ENCODE data around the gene SNCAIP.

SNCAIP gene

DNA sequence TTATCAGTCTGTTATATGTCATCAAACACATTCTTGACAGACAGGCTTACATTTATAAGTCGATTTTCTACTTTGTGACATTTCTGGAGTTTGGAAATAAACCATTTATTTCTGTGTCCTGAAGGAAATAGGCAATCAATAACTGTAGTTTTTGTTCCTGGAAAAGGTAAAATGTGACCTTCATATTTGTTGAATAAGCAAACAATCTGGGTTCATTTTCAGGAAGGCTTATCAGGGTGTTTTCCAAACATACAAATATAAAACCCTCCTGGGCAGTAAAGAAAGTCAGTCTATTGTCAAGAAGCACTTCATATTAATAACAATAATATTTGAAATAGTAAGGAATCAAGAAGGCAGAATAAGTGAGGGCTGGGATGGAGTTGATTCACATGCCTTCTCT is 195.0 kb downstream of the SNCAIP start:
- DNase-seq (ENCODE audit: low read depth) = no peak

GRCh38 chr5:122507581-122507980 is 195.5 kb downstream of the SNCAIP start:
- no peak for DNase-seq (ENCODE audit: low read depth)

DNA sequence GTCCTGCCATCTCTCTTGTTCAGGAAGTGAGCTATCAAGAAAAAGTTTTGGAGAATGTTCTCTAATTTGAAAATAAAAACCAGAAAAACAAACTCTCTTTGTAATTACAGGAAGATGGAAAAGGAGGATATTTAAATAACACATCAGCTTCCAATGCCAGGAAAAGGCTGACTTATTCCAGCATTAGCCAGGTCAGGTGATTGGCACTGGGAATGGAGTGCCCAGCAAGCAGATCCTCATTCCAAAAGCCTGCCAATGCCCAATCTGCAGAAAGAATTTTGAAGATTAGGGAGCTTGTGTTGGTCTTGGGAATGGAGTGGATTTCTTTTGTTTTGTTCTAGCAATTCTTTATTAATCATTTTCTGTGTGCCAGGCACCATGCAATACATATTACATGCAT is 196.6 kb downstream of the SNCAIP start:
- no peak for DNase-seq (ENCODE audit: low read depth)

All from amniotic epithelial cell (primary cell).